Keratinocyte (primary cell): ENCODE results near the gene ZBTB20. TPM values are rescaled to one million over a fixed set of nuclear protein-coding genes. Genes with fewer than 3 reads are reported as not detected.

ENCODE experiments used
- DNase-seq: peaks from one replicate; pipeline ENCODE4 v3.0.0-alpha.2; 2011; ENCODE audit warnings: low read depth, missing footprints, low spot score
- FAIRE-seq: peaks from 2 replicates; lab custom pipeline; 2011; peaks lifted over from hg19 to GRCh38; lab: Jason Lieb, UNC
- H2AFZ ChIP-seq: 2 replicates; pipeline ENCODE4 v1.6.0; 2012; ENCODE audit warnings: low read length, control low read depth, inconsistent platforms; ENCODE audit not compliant: control insufficient read depth
- H3K27ac ChIP-seq: 2 replicates; pipeline ENCODE4 v1.5.1; 2011; ENCODE audit warnings: low read length; ENCODE audit not compliant: control insufficient read depth, insufficient read depth
- H3K27me3 ChIP-seq: 3 replicates; pipeline ENCODE4 v1.6.0; 2011; ENCODE audit warnings: low read length; ENCODE audit not compliant: control insufficient read depth, insufficient read depth; ENCODE audit errors: extremely low read depth
- H3K36me3 ChIP-seq, 2 experiments: 2 replicates in 1 of 2; 3 replicates in 1 of 2; pipeline ENCODE4 v1.5.1; 2011; ENCODE audit warnings: low read length in 2 of 2, mild to moderate bottlenecking in 1 of 2; ENCODE audit not compliant: control insufficient read depth in 2 of 2, insufficient read depth in 2 of 2; ENCODE audit errors: extremely low read depth in 1 of 2
- H3K4me1 ChIP-seq: 3 replicates; pipeline ENCODE4 v1.5.1; 2011; ENCODE audit warnings: low read length; ENCODE audit not compliant: control insufficient read depth, insufficient read depth; ENCODE audit errors: extremely low read depth
- H3K4me2 ChIP-seq: 3 replicates; pipeline ENCODE4 v1.6.0; 2011; ENCODE audit warnings: low read depth, low read length; ENCODE audit not compliant: control insufficient read depth, insufficient read depth; ENCODE audit errors: extremely low read depth
- H3K4me3 ChIP-seq, 3 experiments: fragments of 200-600 bp in 1 of 3; sonication (generic) in 1 of 3; 2 replicates in 2 of 3; 3 replicates in 1 of 3; pipeline ENCODE4 v1.5.1; 2011 to 2016; ENCODE audit warnings: low read length in 3 of 3, mild to moderate bottlenecking in 3 of 3, control low read depth in 2 of 3, inconsistent platforms in 1 of 3, low read depth in 1 of 3, mixed read lengths in 1 of 3, mixed run types in 1 of 3, moderate library complexity in 1 of 3; ENCODE audit not compliant: control insufficient read depth in 2 of 3, insufficient read depth in 2 of 3; ENCODE audit errors: extremely low read depth in 1 of 3
- H3K79me2 ChIP-seq: 2 replicates; pipeline ENCODE4 v1.6.0; 2012; ENCODE audit warnings: low read length; ENCODE audit not compliant: control insufficient read depth, insufficient read depth
- H3K9ac ChIP-seq: 3 replicates; pipeline ENCODE4 v1.6.0; 2011; ENCODE audit warnings: low read length; ENCODE audit not compliant: control insufficient read depth, insufficient read depth; ENCODE audit errors: extremely low read depth
- H3K9me1 ChIP-seq: 3 replicates; pipeline ENCODE4 v1.6.0; 2011; ENCODE audit warnings: low read length; ENCODE audit not compliant: control insufficient read depth, insufficient read depth; ENCODE audit errors: extremely low read depth
- H3K9me3 ChIP-seq: 2 replicates; pipeline ENCODE4 v1.5.1; 2012; ENCODE audit warnings: low read depth, low read length; ENCODE audit not compliant: control insufficient read depth
- H4K20me1 ChIP-seq: 3 replicates; pipeline ENCODE4 v1.6.0; 2011; ENCODE audit warnings: low read length; ENCODE audit not compliant: control insufficient read depth, insufficient read depth; ENCODE audit errors: extremely low read depth
- CTCF ChIP-seq, 3 experiments: IDR thresholded peaks in 1 of 3; conservative IDR thresholded peaks in 1 of 3; optimal IDR thresholded peaks in 1 of 3; 2 replicates in 2 of 3; 3 replicates in 1 of 3; pipeline versions ENCODE3 to v1.5.1; 2011; ENCODE audit warnings: low read length in 3 of 3, mild to moderate bottlenecking in 3 of 3, moderate library complexity in 2 of 3, control low read depth in 1 of 3, inconsistent platforms in 1 of 3; ENCODE audit not compliant: insufficient read depth in 2 of 3; ENCODE audit errors: extremely low read depth in 1 of 3
- EZH2 ChIP-seq: IDR thresholded peaks from one replicate; pipeline ENCODE4 v1.6.1; 2012; ENCODE audit warnings: inconsistent platforms, mild to moderate bottlenecking, low read length, moderate library complexity
- dilution Hi-C: fragments of 300-500 bp; cut with MboI; formaldehyde crosslinking; loops from one replicate; pipeline ENCODE4 v1.7.0; 2020; ENCODE audit warnings: low sequenced_read_pairs; ENCODE audit not compliant: extremely low pct_ligation_motif_present
- polyA plus RNA-seq, 5 experiments: library from polyadenylated mRNA; depleted of rRNA in 3 of 5; stranded (reverse) in 3 of 5; stranded (forward) in 1 of 5; unstranded in 1 of 5; fragments of >200 nt; gene quantifications; 1 replicate in 1 of 5; 2 replicates in 3 of 5; 3 replicates in 1 of 5; pipeline versions ENCODE4 v1.2.1 to v1.2.3, GENCODE V29; 2011 to 2012; ENCODE audit warnings: missing spikeins in 2 of 5, low read depth in 1 of 5, low replicate concordance in 1 of 5

ZBTB20 gene
- polyA plus RNA-seq, 1 donor (not counting 4 experiments of a cell fraction or from before 2014, with no cell fraction given) = 0.52 TPM

- Histone ChIP-seq H3K4me1 (no peaks in the 10 kb centered on the region), H3K36me3 (no peaks in the 10 kb centered on the region), H3K27me3 (no peaks in the 10 kb centered on the region), H3K4me3 (no peak overlapping the region), H3K9me1 (no peaks in the 10 kb centered on the region), H2AFZ (no peak overlapping the region), H3K9me3 (no peaks in the 10 kb centered on the region), H4K20me1 (no peaks in the 10 kb centered on the region), H3K27ac (no peak overlapping the region), H3K9ac (no peak overlapping the region), H3K4me2 (no peak overlapping the region), H3K79me2 (no peaks in the 10 kb centered on the region)
- DNase-seq (no peak), FAIRE-seq (no peak)
- dilution Hi-C loops = no loop called here
- TF ChIP-seq EZH2 (no peak), CTCF (optimal IDR thresholded peaks at IDR 0.05 in 1 of 3, IDR thresholded peaks at IDR 0.05 in 1 of 3, conservative IDR thresholded peaks at IDR 0.05 in 1 of 3; ENCODE audit: extremely low read depth in 1 of 3, insufficient read depth in 2 of 3, low read length in 3 of 3) (no peak)
Observed at GRCh38 chr3:114998971-114999579, 148.0 kb downstream of the ZBTB20 start.

GRCh38 chr3:114994554-114995341, 152.3 kb downstream of the ZBTB20 start:
- Histone ChIP-seq H3K9ac (no peak overlapping the region), H4K20me1 (no peaks in the 10 kb centered on the region), H3K36me3 (no peaks in the 10 kb centered on the region), H3K9me1 (no peaks in the 10 kb centered on the region), H3K27ac (no peak overlapping the region), H3K79me2 (no peaks in the 10 kb centered on the region), H3K4me2 (no peak overlapping the region), H3K9me3 (no peaks in the 10 kb centered on the region), H2AFZ (no peak overlapping the region), H3K4me3 (no peak overlapping the region), H3K27me3 (no peaks in the 10 kb centered on the region), H3K4me1 (no peaks in the 10 kb centered on the region)
- dilution Hi-C loops = no loop called here
- DNase-seq = no peak
- FAIRE-seq = no peak
- no peak for TF ChIP-seq CTCF (optimal IDR thresholded peaks at IDR 0.05 in 1 of 3, IDR thresholded peaks at IDR 0.05 in 1 of 3, conservative IDR thresholded peaks at IDR 0.05 in 1 of 3; ENCODE audit: extremely low read depth in 1 of 3, insufficient read depth in 2 of 3, low read length in 3 of 3)
- no peak for TF ChIP-seq EZH2
